ENCODE data around the gene MYOM3. TPM values are rescaled to one million over a fixed set of nuclear protein-coding genes. Genes with fewer than 3 reads are reported as not detected.

MYOM3 gene
- total and polyA plus RNA-seq, 2 of the 13 experiments (the other 11 are each of a cell fraction or from before 2014, with no cell fraction given): 5.8 to 15.3 TPM

- TF ChIP-seq HES4 (CRISPR knock-in tag; IDR thresholded peaks at IDR 0.05; ENCODE audit: borderline replicate concordance) (no peak), REL (CRISPR knock-in tag; conservative IDR thresholded peaks at IDR 0.05) (no peak), ZNF17 (CRISPR knock-in tag; IDR thresholded peaks at IDR 0.05) (no peak), SRF (IDR thresholded peaks at IDR 0.05; ENCODE audit: low read depth, low read length) (peak; percentile 81)
- TF ChIP-seq, protein P1, sequence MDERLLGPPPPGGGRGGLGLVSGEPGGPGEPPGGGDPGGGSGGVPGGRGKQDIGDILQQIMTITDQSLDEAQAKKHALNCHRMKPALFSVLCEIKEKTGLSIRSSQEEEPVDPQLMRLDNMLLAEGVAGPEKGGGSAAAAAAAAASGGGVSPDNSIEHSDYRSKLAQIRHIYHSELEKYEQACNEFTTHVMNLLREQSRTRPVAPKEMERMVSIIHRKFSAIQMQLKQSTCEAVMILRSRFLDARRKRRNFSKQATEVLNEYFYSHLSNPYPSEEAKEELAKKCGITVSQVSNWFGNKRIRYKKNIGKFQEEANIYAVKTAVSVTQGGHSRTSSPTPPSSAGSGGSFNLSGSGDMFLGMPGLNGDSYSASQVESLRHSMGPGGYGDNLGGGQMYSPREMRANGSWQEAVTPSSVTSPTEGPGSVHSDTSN (CRISPR knock-in tag; IDR thresholded peaks at IDR 0.05): no peak
Measured at GRCh38 chr1:24151175-24151533, 39.2 kb upstream of the MYOM3 start (continued).

- peak; percentile 90 for ATAC-seq
- H3K36me3 ChIP-seq (replicated peaks in 1 of 2; ENCODE audit: control insufficient read depth in 1 of 2, insufficient read depth in 2 of 2, low read length in 2 of 2): no peaks in the 10 kb centered on the region
- intact Hi-C loops (cut with micrococcal nuclease; ENCODE audit: unreplicated experiment) (loop anchor here (1.0 to 5.0 kb wide), 2 partner anchors 37 to 242 kb away; partner anchors contain the start of gene IFNLR1), in situ Hi-C loops (cut with HindIII; ENCODE audit: extremely low pct_ligation_motif_present, low pct_unique_long_range_greater_than_20kb) (no loop called here)
- no peaks in the 10 kb centered on the region for H4K20me1 ChIP-seq (ENCODE audit: insufficient read depth, low read length)
- WGBS (ENCODE audit: low lambda C conversion rate): 15% methylated on average over 32 of the region's 36 CpGs
- TSS peak; percentile 94 for BruUV-seq (replicated peaks)
- H3K4me1 ChIP-seq (ENCODE audit: insufficient read depth, low read length): peaks cover 37% of the 10 kb centered on the region
- H3K27ac ChIP-seq (ENCODE audit: extremely low read length, insufficient read depth, low read length): peak overlapping the region; percentile 10
- CTCF ChIA-PET (ENCODE audit: low intra/inter-chr PET ratio, low total read pairs): interaction anchor here (2.5 kb wide), 1 partner anchor 241 kb away, joined by 27 read pairs; no protein-coding TSS in a partner anchor
- H3K4me2 ChIP-seq (ENCODE audit: low read depth, low read length): peak overlapping the region; percentile 78
- POLR2A ChIA-PET: interaction anchor here (0.7 to 2.9 kb wide), 8 partner anchors 9 to 79 kb away, joined by 3 to 19 read pairs (median 4); no protein-coding TSS in a partner anchor
- H3K9me3 ChIP-seq (ENCODE audit: low read length): no peaks in the 10 kb centered on the region
- DNase-seq (ENCODE audit: low spot score): peak; percentile 76
- H3K9ac ChIP-seq (ENCODE audit: insufficient read depth, low read depth, low read length): peak overlapping the region; percentile 45; the same call in 1 of the 2 replicates
- H3K79me2 ChIP-seq (ENCODE audit: insufficient read depth, low read length): no peaks in the 10 kb centered on the region
- H3K4me3 ChIP-seq (replicated peaks in 1 of 3; ENCODE audit: insufficient read depth in 1 of 3, low read depth in 2 of 3, low read length in 3 of 3): peak overlapping the region; percentile 20 to 56 (median 35)
- H3K27me3 ChIP-seq (ENCODE audit: control insufficient read depth in 1 of 2, insufficient read depth in 2 of 2, low read length in 2 of 2): peaks cover 0 to 10% of the 10 kb centered on the region in 2 experiments; a peak in 2 of 5 replicates
- H2AFZ ChIP-seq (ENCODE audit: low read length): peak overlapping the region; percentile 39
- peak; percentile 92 for FAIRE-seq
- TF ChIP-seq PPARG (CRISPR knock-in tag; conservative IDR thresholded peaks at IDR 0.05) (no peak), RAD21 (CRISPR knock-in tag; IDR thresholded peaks at IDR 0.05) (peak; percentile 63), STAG1 (CRISPR knock-in tag; IDR thresholded peaks at IDR 0.05) (peak; percentile 69), FLYWCH1 (CRISPR knock-in tag; IDR thresholded peaks at IDR 0.05) (no peak), ARNTL (CRISPR knock-in tag; IDR thresholded peaks at IDR 0.05) (0 out of 2 replicates have a peak, but pooled peaks have one; percentile 13), ELF3 (CRISPR knock-in tag; IDR thresholded peaks at IDR 0.05) (peak; percentile 56), SALL1 (CRISPR knock-in tag; IDR thresholded peaks at IDR 0.05) (peak; percentile 72), CBX1 (IDR thresholded peaks at IDR 0.05; ENCODE audit: low read depth) (no peak), NR2F6 (IDR thresholded peaks at IDR 0.05) (no peak), NR2F6 (CRISPR knock-in tag; IDR thresholded peaks at IDR 0.05) (peak; percentile 38; the same call in 1 of the 2 replicates)
- TF ChIP-seq, protein P2, sequence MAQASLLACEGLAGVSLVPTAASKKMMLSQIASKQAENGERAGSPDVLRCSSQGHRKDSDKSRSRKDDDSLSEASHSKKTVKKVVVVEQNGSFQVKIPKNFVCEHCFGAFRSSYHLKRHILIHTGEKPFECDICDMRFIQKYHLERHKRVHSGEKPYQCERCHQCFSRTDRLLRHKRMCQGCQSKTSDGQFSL (CRISPR knock-in tag; IDR thresholded peaks at IDR 0.05): no peak
- TF ChIP-seq, protein P3, sequence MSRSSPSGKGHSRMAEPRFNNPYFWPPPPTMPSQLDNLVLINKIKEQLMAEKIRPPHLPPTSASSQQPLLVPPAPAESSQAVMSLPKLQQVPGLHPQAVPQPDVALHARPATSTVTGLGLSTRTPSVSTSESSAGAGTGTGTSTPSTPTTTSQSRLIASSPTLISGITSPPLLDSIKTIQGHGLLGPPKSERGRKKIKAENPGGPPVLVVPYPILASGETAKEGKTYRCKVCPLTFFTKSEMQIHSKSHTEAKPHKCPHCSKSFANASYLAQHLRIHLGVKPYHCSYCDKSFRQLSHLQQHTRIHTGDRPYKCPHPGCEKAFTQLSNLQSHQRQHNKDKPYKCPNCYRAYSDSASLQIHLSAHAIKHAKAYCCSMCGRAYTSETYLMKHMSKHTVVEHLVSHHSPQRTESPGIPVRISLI (CRISPR knock-in tag; IDR thresholded peaks at IDR 0.05; ENCODE audit: borderline replicate concordance): no peak
Measured at GRCh38 chr1:24150234-24151174, 38.6 kb upstream of the MYOM3 start.

Measured in HepG2 (cell line).